HG02678 (cell line): Measurements from ENCODE around the gene HNRNPH2.

ENCODE experiments used
- ATAC-seq: cut with Tn5 transposase; IDR thresholded peaks from one replicate; pipeline ENCODE4 v1.9.1; 2021; ENCODE audit warnings: mild to moderate bottlenecking, moderate library complexity; ENCODE audit not compliant: unreplicated experiment

Gene HNRNPH2

DNA sequence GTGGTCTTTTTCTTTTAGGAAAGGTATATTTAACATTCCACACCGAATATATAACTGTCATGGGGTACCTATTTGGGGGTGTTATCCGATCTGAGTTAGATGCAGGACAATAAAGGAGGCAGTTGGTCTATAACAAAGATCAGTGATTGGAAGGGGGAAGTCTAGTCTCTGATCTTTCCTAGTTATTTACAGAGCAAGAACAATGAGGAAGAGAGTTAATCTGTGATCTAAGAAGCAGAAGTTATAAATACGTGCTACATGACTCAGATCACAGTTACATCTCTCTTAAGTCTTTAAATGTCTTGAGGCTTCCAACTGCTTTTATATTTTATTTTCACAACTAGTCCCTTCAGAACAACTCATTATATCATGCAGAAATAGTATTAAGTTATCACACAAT is 44.0 kb downstream of the HNRNPH2 start:
- no peak for ATAC-seq

DNA sequence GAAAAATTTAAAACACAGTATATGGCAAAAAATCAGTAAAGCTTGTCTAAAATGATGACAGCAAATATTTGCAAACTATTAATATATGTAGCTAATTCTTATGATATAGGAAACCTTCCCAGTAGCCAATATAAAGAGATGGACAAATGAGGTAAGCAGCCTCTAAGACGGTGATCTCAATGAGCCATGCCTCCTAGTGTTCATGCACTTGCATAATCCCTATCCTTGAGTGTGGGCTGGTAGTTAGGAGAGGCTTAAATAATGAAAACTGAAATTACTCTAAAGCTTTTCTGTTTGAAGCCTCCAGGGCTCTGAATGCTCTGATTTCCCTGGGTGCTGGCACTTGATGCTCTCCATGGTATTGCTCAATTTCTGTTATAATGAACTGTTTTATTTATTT is 52.6 kb downstream of the HNRNPH2 start:
- no peak for ATAC-seq

DNA sequence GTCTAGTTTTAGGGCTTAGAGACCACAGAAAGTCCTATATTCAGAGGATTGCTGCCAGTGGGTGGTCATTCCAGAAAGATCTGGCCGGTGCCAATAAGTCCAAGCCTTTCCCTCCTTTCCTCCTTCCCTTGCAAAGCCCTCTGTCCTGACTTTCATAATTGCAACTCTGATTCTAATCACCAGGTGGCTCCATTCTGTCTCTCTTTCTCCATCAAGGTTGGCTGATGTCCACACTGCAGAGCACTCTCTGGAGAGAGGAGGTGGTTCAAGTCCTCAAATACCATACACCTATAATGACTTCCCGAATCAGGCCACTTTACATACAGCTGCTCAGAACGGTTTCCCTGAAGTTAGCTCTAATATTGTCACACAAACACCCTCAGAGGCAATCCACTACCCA is 54.9 kb downstream of the HNRNPH2 start:
- no peak for ATAC-seq
